ENCODE data around the gene MYDGF.

- no peak for TF ChIP-seq ELF4 (CRISPR knock-in tag; IDR thresholded peaks at IDR 0.05; ENCODE audit: low read depth)
- TF ChIP-seq MAX (CRISPR knock-in tag; IDR thresholded peaks at IDR 0.05): no peak
- TF ChIP-seq HMGXB4 (CRISPR knock-in tag; IDR thresholded peaks at IDR 0.05): no peak
- TF ChIP-seq ATF6 (CRISPR knock-in tag; IDR thresholded peaks at IDR 0.05): no peak
- TF ChIP-seq CTCF (IDR thresholded peaks at IDR 0.05): no peak
- no peak for TF ChIP-seq ATF3 (CRISPR knock-in tag; conservative IDR thresholded peaks at IDR 0.05)
Observed at GRCh38 chr19:4656102-4656501, 14.0 kb downstream of the MYDGF start.

All from WTC11 (cell line).